HG02588 (cell line): Measurements from ENCODE around the gene UXS1.

ENCODE experiments used
- ATAC-seq: cut with Tn5 transposase; IDR thresholded peaks from one replicate; pipeline ENCODE4 v1.9.1; 2021; ENCODE audit warnings: mild to moderate bottlenecking, moderate library complexity; ENCODE audit not compliant: unreplicated experiment

UXS1 gene

GRCh38 chr2:106113361-106113966 is 80.6 kb downstream of the UXS1 start:
- ATAC-seq = no peak

DNA sequence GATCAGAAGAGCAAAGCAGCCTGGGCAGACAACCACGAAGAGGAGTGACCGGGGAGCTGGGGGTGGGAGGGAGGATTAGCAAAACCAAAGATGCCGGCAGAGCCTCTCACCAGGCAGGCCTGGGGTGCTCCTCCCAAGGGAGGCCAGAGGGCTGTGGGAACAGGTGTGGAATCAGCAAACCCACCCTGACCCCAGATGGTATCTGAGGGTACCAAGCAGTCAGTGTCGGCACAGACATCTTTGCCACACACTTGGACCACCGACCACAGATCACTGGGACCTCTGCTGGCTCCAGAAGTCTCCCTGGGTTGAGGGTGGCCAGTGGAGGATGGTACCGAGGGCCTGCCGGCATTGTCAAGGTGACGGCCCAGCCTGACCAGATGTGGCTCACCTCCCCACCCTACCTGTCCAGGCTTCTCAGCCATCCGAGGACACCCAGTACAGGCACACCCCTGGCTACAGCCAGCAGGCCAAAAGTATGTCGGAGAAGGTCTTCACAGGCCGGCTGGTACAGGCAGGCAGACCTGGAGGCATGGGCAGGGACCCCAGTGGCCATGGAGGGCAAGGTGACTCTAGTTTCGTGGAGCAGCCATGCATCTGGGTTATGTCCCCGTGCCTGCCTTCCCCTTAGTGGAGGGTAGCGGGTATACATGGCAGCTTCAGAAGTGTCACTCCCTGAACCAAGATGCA is 82.1 kb downstream of the UXS1 start:
- no peak for ATAC-seq

DNA sequence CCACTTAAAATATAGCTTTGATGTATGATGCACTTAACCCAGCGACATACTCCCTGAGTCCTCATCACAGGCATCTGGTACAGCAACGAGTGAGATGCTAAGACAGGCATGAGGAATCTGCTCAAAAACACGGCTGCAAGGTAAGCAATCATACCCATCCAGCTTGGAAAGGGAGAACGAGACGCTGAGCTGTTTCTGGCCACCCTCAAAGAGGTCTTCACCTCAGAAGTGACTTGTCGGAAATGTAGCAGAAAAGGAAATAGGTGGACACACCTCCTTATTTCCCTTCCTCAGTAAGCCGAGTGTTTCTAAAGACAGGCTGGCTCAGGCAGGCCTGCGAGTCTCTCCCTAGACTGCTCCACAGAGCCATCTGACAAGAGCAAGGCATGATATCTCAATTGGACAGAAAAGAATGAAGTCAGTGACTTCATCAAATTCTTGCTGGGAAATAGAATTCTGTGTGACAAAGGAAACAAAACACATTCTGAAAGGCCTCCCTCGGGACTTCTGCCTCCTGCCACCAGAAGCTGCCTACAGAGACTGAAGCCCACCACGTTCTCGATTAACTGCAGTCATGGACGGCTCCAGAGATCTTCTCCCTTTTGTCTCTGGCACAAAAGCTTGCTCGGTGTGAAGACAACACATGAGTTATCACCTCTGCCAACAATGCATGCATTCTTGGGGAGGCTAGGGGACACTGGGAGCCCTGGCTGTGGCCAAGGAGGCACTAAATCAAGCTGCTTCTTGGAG is 84.3 kb downstream of the UXS1 start:
- ATAC-seq = no peak

DNA sequence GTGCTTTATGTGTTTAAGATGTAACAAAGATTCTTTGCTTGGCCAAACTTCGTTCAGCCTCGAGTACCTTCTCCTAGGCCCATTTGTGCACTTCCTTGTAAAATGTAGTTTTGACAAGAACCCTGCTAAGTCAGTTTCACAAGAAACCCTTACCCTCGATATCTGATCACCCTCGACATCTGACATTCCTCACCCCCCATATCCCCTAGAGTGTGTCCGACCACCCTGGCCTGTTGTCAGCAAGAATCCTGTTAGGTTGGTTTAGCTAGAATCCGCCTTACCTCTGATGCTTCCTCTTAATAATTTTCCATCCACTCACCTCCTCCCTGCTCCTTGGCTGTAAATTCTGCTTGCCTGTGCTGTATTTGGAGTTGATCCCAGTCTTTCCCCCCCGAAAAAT is 85.3 kb downstream of the UXS1 start:
- no peak for ATAC-seq

DNA sequence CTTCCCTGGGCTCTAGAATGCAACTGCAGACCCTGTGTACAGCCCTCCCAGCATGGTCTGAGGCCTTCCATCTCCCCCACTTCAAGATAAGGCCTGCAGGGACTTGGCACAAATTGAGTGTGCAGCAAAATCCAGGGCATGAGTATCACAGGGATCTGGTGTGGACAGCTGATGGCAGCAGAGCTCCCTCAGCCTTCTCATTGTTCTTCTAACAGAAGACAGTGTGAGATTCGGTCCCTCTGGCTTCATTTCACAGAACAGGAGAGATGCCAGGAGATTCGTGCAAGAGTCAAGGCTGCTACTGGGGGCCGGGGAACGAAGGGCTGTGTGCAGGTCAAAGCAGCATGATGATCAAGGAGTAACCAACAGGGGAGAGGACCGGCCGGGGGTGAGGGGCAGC is 85.8 kb downstream of the UXS1 start:
- no peak for ATAC-seq

GRCh38 chr2:106107509-106108131 is 86.5 kb downstream of the UXS1 start:
- peak; percentile 70 for ATAC-seq

- ATAC-seq = no peak
Observed at GRCh38 chr2:106106622-106107508, 87.2 kb downstream of the UXS1 start.

- ATAC-seq = no peak
Observed at GRCh38 chr2:106105151-106105922, 88.8 kb downstream of the UXS1 start.

- ATAC-seq = peak; percentile 44
Observed at GRCh38 chr2:106104332-106105062, 89.6 kb downstream of the UXS1 start.

GRCh38 chr2:106099691-106100090 is 94.4 kb downstream of the UXS1 start:
- ATAC-seq = no peak

GRCh38 chr2:106098664-106099063 is 95.4 kb downstream of the UXS1 start:
- ATAC-seq = no peak

- ATAC-seq = no peak
Observed at GRCh38 chr2:106098081-106098480, 96.0 kb downstream of the UXS1 start.

- ATAC-seq = no peak
Observed at GRCh38 chr2:106097038-106098000, 96.8 kb downstream of the UXS1 start.

GRCh38 chr2:106096299-106097037 is 97.6 kb downstream of the UXS1 start:
- no peak for ATAC-seq

DNA sequence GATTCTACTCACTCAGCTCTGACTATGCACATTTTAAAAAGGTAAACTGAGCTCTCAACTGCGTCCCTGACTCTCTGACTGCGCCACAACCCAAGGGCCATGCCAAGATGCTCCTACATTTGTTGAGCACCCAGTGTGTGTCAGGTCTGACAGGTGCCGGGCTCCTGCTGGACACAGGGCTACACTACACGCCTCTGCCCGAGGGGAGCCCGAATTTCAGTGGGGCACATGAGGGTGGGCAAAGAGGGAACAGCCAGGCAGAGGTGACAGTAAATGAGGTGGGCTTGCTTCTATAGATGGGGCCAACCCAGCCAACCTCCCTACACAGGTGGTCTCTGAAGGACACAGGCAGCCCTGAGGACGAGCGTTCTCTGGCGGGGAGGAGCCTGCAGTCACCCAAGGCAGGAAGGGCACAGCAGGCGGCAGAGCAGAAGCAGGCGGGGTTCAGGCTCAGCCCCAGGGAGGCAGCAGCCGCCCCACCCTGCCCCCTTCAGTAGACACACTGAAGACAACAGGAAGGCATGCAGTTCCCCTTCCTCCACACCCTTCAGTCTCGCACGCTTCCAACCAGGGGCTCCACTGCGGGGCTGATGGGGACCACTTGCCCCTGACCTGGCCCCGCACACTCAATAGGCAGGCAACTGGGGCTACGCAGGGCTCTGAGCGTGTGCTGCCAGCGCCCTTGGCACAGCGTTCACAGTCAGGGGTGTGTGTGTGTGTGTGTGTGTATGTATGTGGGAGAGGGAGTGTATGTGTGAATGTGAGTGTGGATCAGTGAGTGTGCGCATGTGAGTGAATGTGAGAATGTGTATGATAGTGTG is 98.4 kb downstream of the UXS1 start:
- no peak for ATAC-seq

DNA sequence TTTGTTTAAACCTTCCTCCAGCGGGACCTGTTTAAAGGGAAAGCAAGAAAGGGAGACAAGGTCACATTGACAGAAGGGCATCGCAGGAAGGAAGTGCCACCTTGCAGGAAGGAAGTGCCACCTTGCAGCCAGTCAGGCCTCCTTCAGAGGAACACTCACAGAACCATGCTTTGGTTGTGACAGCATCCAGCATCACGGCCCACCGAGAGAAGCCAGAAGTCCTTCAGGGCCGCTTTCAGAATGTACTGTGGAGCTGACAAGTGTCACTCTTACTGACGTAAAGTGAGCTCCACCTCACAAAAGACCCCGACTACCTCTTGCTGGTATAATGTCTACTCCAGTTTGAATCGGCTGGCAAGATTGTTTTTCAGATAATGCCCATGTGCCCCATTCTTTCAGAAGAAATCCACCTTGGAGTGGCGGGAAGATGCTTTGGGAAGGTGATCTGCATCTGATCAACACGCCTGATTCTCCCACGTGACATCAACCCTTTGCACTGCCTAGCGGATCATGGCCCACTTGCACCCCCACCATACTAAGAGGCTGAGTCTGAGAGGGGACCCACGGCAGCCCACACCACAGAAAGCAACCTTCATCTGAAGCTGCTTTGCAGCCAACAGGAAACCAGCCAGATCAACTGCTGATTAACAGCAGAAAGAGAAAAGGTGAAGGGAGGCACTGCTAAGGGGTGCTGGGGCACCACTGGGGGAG is 99.8 kb downstream of the UXS1 start:
- ATAC-seq = no peak
